Activated CD8-positive, alpha-beta memory T cell treated with anti-CD3 and anti-CD28 coated beads, Interleukin-2, amount 50 U/mL, for 1 hour (primary cell): ENCODE results near the gene ANGEL2.
"Not testable (repeated sequence)": the region's sequence is repeated elsewhere in the genome, so short reads cannot be mapped to it uniquely, and the experiment has no call there.

Experiments
- DNase-seq: peaks from one replicate; pipeline ENCODE4 v3.0.0-alpha.2; 2020; ENCODE audit errors: extremely low read depth

The ANGEL2 gene

GRCh38 chr1:212975111-212975918 lies 40.4 kb downstream of the ANGEL2 start:
- DNase-seq: no peak

- DNase-seq: no peak
Observed at GRCh38 chr1:212974711-212975110, 41.0 kb downstream of the ANGEL2 start.

DNA sequence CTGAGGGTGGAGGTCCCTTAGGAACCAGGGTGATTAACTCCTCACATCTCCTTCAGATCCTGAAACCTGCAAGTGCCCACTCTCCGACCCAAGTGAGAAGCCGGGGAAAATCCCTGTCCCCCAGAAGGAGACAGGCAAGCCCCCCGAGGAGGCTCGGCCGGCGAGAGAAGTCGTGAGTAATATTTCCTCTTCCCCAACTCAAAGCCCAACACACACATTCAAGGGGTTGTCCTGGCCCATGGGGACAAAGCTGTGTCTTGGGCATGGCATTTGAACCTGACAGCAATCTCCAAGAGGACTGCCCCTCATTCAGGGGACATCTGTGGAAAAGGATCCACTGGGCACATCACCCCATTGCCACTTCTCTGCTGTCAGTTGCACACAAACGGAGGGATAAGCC lies 41.8 kb downstream of the ANGEL2 start:
- no peak for DNase-seq

DNA sequence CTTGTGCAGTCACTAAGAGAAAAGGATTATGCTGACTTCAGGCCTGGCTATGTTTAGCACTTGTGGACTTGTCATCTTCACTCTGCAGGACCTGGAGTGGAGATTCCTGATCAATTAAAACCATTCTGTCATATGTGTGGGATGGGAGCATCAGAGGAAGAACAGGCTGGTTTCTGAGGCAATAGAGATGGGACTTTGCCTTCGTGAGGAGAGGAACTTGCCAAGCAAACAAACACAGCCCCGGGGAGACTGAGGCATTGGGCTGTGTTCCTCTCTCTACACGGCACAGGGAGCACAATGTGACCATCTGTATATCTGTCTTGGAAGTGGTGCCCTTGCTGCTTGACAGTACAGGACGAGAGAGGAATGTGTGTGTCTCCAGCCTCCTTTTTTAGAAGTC lies 42.2 kb downstream of the ANGEL2 start:
- DNase-seq: no peak

GRCh38 chr1:212971312-212971711 lies 44.4 kb downstream of the ANGEL2 start:
- DNase-seq: no peak

GRCh38 chr1:212970085-212970484 lies 45.6 kb downstream of the ANGEL2 start:
- no peak for DNase-seq

GRCh38 chr1:212968368-212968863 lies 47.3 kb downstream of the ANGEL2 start:
- no peak for DNase-seq

DNA sequence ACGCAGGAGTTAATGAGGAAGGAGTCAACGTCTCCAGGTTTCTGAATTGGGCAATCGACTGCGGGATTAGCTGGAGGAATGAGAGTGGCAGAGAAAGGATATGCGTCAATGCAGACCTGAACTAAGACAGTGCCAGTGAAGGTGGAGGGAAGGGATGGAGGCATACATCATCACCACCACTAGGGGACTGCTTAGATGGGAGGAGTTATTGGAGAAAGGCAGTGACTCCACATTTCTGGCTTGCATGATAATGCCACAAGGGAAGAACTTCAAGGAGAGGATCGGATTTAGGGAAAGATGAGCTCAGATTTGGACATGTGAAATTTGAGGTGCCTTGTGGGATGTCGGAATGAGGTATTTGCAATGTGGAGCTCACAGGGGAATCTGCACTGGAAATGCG lies 47.9 kb downstream of the ANGEL2 start:
- no peak for DNase-seq

DNA sequence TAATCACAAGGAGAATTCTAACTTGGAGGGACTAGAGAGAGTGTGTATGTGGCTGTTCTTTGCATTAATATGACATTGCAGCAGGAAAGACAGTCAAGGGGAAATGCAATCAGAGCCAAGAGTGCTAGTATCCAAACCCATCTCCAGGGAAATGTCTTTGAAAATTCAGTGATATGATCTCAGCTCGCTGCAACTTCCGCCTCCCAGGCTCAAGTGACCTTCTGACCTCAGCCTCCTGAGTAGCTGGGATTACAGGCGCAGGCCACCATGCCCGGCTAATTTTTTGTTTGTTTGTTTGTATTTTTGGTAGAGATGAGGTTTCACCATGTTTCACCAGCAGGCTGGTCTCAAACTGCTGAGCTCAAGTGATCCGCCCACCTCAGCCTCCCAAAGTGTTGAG lies 49.1 kb downstream of the ANGEL2 start:
- DNase-seq: no peak

GRCh38 chr1:212964993-212965392 lies 50.7 kb downstream of the ANGEL2 start:
- DNase-seq: not testable (repeated sequence)

DNA sequence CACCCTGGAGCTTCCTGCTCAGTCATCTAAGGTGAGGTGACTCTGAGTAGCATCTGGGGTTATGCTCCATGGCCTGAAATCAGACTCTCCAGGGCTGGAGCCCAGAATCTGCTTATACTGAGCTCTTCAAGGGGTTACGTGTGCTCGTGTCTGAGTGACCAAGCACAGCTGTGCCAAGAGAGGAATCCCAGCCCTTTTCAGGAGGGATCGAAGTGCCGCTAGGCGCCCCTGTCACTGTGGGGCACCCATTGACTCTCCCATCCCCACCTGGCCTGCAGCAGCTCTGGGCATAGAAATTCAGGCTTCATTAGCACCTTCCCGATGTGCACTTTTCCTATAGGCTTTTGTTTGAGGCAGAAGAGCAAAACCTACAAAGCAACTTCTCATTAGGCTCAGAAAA lies 51.6 kb downstream of the ANGEL2 start:
- DNase-seq: no peak

DNA sequence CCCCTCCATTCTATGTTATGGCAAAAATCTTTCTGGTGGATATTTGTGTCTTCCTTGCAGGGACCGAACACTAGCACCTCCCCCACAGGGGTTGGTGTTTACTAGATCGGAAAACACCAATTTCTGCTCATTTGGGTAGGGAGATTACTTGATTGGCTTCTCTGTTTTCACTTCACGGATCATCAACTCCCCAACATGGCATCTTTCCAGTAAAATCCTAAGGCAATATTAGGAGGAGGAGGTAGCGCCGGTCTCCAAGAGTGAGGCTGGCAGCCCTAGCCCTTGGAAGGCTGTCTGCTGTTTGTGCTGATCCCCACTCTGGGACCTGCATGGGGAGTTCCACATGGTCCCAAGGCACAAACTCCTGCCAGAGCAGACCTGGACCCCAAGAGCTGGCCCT lies 53.2 kb downstream of the ANGEL2 start:
- no peak for DNase-seq

- no peak for DNase-seq
Observed at GRCh38 chr1:212960932-212961331, 54.7 kb downstream of the ANGEL2 start.

- no peak for DNase-seq
Observed at GRCh38 chr1:212959266-212960220, 56.1 kb downstream of the ANGEL2 start.

GRCh38 chr1:212958175-212958574 lies 57.5 kb downstream of the ANGEL2 start:
- DNase-seq: no peak

GRCh38 chr1:212957546-212957945 lies 58.1 kb downstream of the ANGEL2 start:
- no peak for DNase-seq

GRCh38 chr1:212955961-212956620 lies 59.6 kb downstream of the ANGEL2 start:
- no peak for DNase-seq

DNA sequence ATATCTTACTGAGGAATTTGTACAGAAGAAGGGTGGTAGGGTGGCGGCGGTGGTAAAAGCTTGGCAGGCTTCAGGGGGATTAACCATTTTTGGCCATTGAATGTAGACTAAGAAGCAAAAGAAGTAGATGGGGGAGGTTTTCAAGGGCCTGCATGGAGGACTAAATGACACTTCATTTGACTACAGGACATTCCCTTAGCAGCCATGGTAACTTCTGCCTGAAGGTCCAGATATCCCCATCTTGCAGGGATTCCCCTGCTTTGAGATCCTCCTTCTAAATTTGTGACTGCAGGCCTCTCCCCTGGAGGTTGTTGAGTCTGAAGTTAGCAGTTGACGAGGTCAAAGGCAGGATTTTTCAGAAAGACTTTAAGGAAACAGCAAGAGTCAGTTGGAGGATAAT lies 60.6 kb downstream of the ANGEL2 start:
- DNase-seq: no peak

DNA sequence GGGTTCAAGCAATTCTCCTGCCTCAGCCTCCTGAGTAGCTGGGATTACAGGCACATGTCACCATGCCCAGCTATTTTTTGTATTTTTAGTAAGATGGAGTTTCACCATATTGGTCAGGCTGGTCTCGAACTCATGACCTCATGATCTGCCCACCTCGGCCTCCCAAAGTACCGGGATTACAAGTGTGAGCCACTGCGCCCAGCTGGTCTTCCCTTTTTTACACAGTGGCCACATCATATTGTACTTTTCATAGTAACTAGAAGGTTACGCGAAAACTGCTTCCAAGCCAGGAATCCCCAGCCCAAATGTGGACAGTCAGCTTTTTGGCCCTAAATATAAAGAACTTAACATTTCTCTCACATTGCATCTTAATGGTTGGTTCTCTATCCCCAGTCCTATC lies 61.2 kb downstream of the ANGEL2 start:
- no peak for DNase-seq

- DNase-seq: no peak
Observed at GRCh38 chr1:212953321-212953720, 62.3 kb downstream of the ANGEL2 start.

DNA sequence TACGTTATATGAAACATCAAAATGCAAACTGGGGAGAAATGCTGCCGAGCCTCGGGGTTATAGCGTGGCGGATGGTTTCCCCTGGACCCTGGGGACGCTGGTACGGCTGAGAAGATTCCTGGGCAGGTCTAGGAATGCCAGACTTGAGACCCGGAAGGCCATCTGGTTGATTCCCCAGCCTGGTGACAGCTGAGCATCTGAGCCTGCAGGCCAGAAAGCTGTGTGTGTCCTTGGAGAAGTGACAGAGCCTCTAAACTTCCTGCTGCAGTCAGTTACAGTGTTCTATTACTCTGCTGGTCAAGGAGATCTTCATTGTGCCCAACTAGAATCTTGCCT lies 63.1 kb downstream of the ANGEL2 start:
- no peak for DNase-seq

GRCh38 chr1:212951947-212952640 lies 63.6 kb downstream of the ANGEL2 start:
- DNase-seq: no peak
